Urothelium cell line (cell line): Measurements from ENCODE around the gene SHOX.
"Not testable (repeated sequence)": the region's sequence is repeated elsewhere in the genome, so short reads cannot be mapped to it uniquely, and the experiment has no call there.

Experiments
- DNase-seq: peaks from one replicate; pipeline ENCODE4 v3.0.0; 2011; ENCODE audit warnings: low spot score, mixed read lengths
- FAIRE-seq: peaks from 2 replicates; lab custom pipeline; 2011; peaks lifted over from hg19 to GRCh38; lab: Jason Lieb, UNC

The SHOX gene

DNA sequence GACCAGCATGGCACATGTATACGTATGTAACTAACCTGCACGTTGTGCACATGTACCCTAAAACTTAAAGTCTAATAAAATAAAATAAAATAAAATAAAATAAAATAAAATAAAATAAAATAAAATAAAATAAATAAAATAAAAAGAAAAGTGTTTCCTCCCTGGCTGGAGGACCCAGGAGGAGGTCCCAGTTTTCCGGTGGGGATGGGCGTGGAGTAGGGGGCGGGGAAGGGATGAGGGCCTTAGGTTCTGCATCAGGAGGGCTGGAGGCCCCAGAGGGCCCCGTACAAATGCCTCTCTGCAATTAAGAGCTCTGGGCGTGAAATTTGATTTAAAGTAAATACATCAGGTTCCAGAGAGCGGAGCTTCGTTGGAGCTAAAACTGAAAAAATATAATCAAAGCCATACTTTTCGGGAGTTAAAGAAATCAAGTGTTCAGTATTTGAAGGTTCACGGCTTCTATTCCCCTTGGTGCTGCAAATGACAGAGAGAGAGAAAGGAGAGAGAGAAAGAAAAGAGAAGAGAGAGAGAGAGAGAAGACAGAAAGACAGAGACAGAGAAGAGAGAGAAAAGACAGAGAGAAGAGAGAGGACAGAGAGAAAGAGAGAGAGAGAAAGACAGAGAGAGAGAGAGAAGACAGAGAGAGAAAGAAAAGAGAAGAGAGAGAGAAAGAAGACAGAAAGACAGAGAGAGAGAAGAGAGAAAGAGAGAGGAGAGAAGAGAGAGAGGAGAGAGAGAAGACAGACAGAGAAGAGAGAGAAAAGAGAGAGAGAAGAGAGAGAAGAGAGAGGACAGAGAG lies 8.7 kb upstream of the SHOX start:
- DNase-seq (no peak), FAIRE-seq (no peak)

DNA sequence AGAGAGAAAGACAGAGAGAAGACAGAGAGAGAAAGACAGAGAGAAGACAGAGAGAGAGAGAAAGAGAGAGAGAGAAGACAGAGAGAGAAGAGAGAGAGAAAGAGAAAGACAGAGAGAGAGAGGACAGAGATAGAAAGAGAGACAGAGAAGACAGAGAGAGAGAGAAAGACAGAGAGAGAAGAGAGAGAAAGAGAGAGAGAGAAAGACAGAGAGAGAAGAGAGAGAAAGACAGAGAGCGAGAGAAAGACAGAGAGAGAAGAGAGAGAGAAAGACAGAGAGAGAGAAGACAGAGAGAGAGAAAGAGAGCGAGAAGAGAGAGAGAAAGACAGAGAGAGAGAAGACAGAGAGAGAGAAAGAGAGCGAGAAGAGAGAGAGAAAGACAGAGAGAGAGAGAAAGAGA lies 7.8 kb upstream of the SHOX start:
- DNase-seq, FAIRE-seq: not testable (repeated sequence)

DNA sequence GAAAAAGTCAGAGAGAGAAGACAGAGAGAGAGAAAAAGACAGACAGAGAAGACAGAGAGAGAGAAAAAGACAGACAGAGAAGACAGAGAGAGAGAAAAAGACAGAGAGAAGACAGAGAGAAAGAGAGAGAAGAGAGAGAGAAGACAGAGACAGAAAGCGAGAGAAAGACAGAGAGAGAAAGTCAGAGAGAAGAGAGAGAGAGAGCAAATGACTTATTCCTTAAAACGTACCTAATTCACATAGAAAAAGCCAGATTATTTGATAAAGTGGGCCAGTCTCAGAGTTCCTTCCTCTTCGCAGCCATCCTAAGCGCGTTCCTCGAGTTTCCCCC lies 7.4 kb upstream of the SHOX start:
- FAIRE-seq: no peak
- DNase-seq: no peak

DNA sequence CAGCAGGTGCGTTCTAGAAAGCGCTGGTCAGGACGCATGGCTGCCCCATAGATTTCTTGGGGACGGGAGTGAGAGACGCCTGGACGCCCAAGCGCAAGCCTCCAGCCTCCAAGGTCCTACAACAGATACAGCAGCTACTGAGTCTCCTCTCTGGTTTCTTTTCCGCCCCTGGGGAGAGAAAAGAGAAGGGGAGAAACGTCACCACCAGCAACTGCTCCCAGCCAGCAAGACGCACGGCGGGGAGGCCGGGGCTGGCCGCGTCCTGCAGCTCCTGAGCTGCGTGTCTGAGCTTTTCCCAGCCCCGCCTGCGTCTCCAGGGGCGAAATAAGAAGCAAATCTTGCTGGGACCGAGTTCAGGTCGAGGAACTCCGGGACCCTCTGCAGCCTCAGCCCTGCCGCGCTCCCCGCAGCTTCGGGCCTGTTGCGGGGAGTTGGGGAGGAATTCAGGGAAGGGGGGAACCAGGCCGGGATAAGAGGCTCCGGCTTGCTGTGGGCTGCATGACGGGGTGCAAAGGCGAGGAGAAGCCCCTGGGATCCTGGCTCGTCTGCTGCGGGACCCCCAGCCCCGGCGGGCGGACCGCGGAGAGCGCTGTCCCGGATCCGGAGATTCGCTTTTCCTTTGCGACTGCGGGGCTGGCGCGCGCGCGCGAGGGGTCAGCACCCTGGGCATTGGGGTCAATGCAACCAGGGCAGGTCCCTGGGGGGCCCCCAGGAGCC lies 6.8 kb upstream of the SHOX start:
- FAIRE-seq: no peak
- DNase-seq: no peak

DNA sequence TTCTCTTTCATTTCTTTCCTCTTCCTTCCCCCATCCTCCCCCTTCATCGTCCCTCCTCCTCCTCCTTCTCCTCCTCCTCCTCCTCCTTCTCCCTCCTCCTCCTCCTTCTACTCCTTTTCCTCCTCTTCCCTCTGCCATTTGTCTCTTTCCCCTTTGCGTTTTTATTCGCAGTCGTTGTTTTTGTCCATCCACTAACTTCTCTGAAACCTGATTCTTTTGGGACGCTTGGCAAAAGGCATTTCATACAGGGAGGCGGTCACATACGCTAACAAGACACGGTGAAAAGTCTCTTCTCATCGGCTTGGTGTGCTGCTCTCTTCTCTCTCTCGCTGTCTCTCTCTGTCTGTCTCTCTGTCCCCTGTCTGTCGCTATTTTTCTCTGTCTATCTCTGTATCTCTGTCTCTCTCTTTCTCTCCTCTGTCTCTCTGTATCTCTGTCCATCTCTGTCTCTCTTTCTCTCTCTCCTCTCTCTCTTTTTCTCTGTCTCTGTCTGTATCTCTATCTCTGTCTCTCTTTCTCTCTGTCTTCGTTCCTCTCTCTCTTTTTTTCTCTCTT lies 5.4 kb upstream of the SHOX start:
- DNase-seq (no peak), FAIRE-seq (no peak)

DNA sequence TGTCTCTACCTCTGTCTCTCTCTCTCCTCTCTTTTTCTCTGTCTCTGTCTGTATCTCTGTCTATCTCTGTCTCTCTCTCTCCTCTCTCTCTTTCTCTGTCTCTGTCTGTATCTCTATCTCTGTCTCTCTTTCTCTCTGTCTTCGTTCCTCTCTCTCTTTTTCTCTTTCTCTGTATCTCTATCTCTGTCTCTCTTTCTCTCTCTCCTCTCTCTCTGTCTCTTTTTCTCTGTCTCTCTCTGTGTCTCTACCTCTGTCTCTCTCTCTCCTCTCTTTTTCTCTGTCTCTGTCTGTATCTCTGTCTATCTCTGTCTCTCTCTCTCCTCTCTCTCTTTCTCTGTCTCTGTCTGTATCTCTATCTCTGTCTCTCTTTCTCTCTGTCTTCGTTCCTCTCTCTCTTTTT lies 4.5 kb upstream of the SHOX start:
- DNase-seq, FAIRE-seq: not testable (repeated sequence)

DNA sequence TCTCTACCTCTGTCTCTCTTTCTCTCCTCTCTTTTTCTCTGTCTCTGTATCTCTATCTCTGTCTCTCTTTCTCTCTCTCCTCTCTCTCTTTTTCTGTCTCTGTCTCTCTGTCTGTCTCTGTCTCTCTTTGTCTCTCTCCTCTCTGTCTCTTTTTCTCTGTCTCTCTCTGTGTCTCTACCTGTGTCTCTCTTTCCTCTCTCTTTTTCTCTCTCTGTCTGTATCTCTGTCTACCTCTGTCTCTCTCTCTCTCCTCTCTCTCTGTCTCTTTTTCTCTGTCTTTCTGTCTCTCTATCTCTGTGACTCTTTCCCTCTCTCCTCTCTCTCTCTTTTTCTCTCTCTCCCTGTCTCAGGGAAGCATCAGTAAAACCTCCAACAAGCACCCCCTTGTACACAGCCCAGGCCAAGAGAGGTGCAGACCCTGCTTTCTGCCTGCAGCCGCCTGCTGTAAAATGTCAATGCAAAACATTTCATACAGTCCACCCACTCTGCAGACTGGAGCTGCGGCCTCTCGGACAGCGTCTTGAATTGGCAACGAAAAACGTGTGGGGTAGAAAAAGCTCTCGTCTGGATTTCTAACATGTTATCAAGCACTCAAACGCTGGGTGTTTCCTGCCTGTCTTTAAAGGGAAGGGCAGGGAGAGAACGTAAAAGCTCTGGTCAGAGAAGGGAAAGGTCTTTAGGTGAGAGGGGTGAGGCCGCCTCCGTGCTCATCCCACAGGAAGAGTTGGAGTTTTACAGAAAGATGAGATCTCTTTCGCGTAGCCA lies 3.7 kb upstream of the SHOX start:
- no peak for FAIRE-seq
- no peak for DNase-seq

DNA sequence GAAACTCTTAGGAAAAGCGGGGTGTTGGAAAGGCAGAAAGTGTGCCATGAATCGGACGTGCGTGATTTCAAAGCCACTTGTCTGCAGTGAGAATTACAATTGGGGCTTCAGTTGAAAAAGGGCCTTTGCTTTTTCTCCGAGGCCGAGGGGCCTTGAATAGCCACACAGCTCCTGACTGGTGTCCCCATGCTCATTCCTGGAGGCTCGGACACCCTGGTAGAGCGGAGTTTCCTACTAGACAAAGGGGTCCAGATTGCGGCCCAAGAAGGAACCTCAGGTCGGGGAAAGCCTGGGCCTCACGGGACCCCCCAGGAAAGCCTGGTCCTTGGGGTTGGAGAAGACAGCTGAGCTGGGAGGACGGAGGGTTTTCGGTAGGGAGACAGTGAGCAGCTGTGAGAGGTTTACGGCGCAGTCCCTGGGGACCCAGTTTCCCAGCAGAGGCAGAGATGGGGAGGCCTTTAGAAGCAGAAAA lies 3.0 kb upstream of the SHOX start:
- no peak for FAIRE-seq

DNA sequence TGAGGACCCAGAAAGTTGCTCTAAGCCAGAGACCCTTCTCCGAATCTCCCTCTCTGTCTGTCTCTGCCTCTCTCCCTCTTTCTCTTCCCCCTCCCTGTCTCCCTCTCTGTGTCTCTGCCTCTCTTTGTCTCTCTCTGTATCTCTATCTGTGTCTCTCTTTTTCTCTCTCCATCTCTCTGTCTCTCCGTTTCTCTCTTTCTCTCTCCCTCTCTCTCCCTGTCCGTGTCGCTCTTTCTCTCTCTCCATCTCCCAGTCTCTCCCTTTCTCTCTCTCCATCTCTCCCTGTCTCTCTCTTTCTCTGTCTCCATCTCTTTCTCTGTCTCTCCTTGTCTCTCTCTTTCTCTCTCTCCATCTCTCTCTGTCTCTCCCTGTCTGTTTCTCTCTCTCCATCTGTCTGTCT lies 2.6 kb upstream of the SHOX start:
- FAIRE-seq (no peak), DNase-seq (no peak)

More for the DNA sequence above, 3.0 kb upstream of the SHOX start:
- no peak for DNase-seq

DNA sequence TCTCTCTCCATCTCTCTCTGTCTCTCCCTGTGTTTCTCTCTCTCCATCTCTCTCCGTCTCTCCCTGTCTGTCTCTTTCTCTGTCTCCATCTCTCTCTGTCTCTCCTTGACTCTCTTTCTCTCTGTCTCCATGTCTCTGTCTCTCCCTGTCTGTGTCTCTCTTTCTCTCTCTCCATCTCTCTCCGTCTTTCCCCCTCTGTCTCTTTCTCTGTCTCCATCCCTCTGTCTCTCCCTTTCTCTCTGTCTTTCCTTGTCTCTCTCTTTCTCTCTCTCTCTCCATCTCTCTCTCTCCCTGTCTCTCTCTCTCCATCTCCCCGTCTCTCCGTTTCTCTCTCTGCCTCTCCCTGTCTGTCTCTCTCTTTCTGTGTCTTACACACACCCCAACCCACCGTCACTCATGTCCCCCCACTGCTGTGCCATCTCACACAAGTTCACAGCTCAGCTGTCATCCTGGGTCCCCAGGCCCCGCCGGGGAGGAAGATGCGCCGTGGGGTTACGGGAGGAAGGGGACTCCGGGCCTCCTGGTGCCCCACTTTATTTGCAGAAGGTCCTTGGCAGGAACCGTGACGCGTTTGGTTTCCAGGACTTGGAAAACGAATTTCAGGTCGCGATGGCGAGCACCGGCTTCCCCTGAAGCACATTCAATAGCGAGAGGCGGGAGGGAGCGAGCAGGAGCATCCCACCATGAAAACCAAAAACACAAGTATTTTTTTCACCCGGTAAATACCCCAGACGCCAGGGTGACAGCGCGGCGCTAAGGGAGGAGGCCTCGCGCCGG lies 1.2 kb upstream of the SHOX start:
- FAIRE-seq: no peak

DNA sequence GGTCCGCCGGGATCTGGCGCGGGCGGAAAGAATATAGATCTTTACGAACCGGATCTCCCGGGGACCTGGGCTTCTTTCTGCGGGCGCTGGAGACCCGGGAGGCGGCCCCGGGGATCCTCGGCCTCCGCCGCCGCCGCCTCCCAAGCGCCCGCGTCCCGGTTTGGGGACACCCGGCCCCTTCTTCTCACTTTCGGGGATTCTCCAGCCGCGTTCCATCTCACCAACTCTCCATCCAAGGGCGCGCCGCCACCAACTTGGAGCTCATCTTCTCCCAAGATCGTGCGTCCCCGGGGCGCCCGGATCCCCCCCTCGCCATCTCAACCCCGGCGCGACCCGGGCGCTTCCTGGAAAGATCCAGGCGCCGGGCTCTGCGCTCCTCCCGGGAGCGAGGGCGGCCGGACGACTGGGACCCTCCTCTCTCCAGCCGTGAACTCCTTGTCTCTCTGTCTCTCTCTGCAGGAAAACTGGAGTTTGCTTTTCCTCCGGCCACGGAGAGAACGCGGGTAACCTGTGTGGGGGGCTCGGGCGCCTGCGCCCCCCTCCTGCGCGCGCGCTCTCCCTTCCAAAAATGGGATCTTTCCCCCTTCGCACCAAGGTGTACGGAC lies 482 bp upstream of the SHOX start:
- no peak for FAIRE-seq
- no peak for DNase-seq

More for the DNA sequence above, 1.2 kb upstream of the SHOX start:
- DNase-seq: no peak

DNA sequence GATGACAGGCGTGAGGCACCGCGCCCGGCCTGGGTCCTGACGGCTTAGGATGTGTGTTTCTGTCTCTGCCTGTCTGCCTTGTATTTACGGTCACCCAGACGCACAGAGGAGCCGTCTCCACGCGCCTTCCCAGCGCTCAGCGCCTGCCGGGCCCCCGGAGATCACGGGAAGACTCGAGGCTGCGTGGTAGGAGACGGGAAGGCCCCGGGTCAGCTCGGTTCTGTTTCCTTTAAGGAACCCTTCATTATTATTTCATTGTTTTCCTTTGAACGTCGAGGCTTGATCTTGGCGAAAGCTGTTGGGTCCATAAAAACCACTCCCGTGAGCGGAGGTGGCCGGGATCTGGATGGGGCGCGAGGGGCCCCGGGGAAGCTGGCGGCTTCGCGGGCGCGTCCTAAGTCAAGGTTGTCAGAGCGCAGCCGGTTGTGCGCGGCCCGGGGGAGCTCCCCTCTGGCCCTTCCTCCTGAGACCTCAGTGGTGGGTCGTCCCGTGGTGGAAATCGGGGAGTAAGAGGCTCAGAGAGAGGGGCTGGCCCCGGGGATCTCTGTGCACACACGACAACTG lies 1.3 kb downstream of the SHOX start:
- no peak for FAIRE-seq

DNA sequence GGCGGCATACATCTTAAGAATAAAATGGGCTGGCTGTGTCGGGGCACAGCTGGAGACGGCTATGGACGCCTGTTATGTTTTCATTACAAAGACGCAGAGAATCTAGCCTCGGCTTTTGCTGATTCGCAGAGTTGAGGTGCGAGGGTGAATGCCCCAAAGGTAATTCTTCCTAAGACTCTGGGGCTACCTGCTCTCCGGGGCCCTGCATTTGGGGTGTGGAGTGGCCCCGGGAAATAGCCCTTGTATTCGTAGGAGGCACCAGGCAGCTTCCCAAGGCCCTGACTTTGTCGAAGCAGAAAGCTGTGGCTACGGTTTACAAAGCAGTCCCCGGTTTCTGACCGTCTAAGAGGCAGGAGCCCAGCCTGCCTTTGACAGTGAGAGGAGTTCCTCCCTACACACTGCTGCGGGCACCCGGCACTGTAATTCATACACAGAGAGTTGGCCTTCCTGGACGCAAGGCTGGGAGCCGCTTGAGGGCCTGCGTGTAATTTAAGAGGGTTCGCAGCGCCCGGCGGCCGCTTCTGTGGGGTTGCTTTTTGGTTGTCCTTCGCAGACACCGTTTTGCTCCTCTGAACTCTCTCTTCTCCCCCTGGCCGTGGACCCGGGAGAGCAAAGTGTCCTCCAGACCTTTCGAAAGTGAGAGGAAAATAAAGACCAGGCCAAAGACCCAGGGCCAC lies 1.9 kb downstream of the SHOX start:
- FAIRE-seq: no peak
- no peak for DNase-seq

More for the DNA sequence above, 1.3 kb downstream of the SHOX start:
- DNase-seq: no peak

DNA sequence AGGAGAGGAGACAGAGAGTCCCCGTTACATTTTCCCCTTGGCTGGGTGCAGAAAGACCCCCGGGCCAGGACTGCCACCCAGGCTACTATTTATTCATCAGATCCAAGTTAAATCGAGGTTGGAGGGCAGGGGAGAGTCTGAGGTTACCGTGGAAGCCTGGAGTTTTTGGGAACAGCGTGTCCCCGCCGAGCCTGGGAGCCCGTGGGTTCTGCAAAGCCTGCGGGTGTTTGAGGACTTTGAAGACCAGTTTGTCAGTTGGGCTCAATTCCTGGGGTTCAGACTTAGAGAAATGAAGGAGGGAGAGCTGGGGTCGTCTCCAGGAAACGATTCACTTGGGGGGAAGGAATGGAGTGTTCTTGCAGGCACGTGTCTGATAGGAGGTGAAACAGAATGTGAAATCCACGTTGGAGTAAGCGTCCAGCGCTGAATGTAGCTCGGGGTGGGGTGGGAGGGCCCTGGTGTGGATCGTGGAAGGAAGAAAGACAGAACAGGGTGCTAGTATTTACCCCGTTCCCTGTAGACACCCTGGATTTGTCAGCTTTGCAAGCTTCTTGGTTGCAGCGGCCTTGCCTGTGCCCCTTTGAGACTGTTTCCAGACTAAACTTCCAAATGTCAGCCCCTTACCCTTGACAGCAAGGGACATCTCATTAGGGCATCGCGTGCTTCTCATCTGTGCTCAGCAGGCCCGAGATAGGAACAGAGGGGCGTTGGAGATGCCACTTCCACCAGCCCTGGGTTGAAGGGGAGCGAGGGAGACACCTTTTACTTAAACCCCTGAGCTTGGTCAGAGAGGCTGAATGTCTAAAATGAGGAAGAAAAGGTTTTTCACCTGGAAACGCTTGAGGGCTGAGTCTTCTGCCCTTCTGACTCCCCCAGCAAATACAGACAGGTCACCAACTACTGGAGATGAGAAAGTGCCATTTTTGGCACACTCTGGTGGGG lies 2.7 kb downstream of the SHOX start:
- no peak for DNase-seq

DNA sequence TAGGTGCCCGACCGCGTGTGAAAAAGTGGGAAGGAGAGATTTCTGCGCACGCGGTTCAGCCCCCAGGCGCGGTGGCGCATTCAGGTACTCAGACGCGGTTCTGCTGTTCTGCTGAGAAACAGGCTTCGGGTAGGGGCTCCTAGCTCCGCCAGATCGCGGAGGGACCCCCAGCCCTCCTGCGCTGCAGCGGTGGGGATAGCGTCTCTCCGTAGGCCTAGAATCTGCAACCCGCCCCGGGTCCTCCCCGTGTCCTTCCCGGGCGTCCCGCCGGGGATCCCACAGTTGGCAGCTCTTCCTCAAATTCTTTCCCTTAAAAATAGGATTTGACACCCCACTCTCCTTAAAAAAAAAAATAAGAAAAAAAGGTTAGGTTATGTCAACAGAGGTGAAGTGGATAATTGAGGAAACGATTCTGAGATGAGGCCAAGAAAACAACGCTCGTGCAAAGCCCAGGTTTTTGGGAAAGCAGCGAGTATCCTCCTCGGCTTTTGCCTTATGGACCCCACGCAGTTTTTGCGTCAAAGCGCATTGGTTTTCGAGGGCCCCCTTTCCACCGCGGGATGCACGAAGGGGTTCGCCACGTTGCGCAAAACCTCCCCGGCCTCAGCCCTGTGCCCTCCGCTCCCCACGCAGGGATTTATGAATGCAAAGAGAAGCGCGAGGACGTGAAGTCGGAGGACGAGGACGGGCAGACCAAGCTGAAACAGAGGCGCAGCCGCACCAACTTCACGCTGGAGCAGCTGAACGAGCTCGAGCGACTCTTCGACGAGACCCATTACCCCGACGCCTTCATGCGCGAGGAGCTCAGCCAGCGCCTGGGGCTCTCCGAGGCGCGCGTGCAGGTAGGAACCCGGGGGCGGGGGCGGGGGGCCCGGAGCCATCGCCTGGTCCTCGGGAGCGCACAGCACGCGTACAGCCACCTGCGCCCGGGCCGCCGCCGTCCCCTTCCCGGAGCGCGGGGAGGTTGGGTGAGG lies 3.7 kb downstream of the SHOX start:
- FAIRE-seq (no peak), DNase-seq (no peak)

More for the DNA sequence above, 2.7 kb downstream of the SHOX start:
- no peak for FAIRE-seq

DNA sequence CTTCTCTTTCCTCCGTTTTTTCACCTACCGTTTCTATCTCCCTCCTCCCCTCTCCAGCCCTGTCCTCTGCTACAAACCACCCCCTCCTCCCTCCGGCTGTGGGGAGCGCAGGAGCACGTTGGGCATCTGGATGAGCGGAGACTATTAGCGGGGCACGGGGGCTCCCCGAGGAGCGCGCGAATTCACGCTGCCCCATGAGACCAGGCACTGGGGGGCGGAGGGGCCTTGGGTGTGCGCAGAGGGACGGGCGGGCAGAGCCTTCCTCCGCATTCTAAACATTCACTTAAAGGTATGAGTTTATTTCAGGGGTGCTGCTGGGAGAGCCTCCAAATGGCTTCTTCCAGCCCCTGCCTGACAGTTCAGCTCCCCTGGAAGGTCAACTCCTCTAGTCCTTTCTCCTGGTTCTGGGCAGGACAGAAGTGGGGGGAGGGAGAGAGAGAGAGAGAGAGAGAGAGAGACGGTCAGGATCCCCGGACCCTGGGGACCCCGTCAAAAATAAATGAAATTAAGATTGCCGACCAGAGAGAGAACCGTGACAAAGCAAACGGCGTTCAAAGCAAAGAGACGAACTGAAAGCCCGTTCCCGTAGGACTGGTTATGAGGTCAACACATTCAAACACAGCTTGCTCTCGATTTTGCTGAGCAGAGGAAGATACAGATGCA lies 5.0 kb downstream of the SHOX start:
- DNase-seq (no peak), FAIRE-seq (no peak)
